ENCODE measurements around the gene CR1L.
"Not testable (repeated sequence)": the region's sequence is repeated elsewhere in the genome, so short reads cannot be mapped to it uniquely, and the experiment has no call there.

Gene CR1L

DNA sequence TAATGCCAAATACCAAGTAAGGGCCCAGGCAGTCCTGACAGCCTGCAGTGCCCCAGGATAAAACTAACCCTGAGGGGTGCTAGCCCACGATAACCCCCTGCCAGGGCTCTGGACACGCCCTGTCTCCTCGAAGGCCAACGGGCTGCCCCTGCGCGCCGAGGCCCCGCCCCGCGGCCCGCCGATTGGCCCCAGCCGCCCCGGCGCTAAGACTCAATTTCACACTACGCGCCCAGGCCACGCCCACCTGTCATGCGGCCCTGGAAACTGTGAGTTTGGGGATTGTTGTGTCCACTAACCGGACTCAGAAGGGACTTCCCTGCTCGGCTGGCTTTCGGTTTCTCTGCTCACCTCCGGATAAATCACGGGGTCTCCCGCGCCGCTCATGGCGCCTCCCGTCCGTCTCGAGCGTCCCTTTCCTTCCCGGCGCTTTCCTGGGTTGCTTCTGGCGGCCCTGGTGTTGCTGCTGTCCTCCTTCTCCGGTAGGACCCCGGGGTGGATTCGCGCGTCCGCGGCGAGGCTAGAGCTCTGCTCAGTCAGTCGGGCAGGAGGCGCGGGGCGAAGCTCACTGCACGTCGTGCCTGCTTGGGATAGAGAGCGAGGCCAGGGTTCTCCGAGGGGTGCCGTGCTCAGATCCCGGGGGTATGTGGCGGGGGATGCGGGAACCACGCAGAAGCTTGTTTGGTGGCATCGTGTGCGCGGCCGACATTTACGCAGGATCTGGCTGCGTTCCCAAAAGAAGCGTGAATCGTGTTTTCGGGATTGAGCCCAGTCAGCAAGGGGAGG, at the start of gene CR1L:
CR1L (plus strand) TSS at position 282 of the 783 bp plus-strand sequence; CDS start at position 383, 101 bp downstream.
- peak; percentile 48 for DNase-seq

- DNase-seq, result no peak
These were observed 41.2 kb upstream of the CR1L start for GRCh38 chr1:207603777-207604176.

GRCh38 chr1:207605444-207606361, 39.2 kb upstream of the CR1L start:
- no peak for DNase-seq

- no peak for DNase-seq
These were observed 38.6 kb upstream of the CR1L start for GRCh38 chr1:207606362-207606755.

DNA sequence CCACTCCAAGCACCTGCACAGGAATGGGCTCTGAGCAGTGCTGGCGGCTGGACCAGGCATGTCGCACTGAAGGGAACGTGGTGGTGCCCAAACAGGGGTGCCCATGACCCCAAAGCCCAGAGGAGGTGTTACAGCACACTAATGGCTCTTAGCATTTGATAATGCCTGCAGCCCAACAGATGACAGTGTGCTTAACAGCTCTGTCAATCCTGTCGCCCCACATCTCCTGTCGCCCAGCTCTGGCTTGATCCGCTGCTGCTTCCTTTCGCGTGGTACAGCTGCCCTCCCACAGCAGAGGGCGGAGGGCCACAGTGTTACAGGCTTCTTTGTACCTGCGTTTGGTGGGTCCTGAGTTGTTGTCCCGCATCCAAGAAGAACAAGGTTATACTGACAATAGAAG, 32.2 kb upstream of the CR1L start:
- DNase-seq, result no peak

- no peak for DNase-seq
These were observed 24.9 kb upstream of the CR1L start for GRCh38 chr1:207619871-207620542.

DNA sequence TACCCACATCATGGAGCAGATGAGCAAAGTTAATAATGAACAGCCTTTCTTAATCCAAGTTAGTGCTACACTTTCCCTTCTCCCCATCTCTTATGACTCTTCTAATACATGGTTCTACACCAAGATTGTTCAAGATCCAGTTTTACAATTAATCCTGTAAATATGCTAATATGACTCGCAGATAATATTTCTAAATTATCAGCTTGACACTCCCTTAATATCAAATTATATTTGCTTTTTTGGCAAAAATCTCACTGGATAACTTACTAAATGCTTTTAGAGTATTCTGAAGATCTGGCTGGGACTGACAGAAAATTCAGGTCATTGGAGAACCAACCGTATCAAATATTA, 24.4 kb upstream of the CR1L start:
- DNase-seq, result no peak

DNA sequence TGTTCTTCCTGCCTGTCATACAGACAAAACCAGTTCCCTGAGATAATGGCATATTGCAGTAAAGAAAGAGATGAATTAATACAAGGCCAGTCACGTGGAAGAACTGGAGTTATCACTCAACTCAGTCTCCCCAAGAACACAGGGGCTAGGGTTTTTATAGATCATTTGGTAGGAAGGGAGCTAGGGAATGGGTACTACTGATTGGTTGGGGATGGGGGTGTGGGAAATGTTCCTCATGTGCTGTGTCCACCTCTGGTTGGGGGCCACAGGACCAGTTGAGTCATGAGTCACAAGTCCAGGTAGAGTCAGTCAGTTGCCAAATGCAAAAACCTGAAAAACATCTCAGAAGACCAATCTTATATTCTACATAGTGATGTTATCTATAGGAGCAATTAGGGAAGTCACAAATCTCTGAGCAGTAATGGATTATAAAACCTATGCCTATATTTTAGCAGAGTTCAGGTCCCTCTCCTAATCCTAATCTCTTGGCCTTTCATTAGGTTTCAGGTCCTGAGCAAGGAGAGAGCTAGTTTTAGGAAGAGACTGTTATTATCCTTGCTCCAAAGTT, 19.3 kb upstream of the CR1L start:
- not testable (repeated sequence) for DNase-seq

GRCh38 chr1:207626972-207627337, 18.0 kb upstream of the CR1L start:
- no peak for DNase-seq

DNA sequence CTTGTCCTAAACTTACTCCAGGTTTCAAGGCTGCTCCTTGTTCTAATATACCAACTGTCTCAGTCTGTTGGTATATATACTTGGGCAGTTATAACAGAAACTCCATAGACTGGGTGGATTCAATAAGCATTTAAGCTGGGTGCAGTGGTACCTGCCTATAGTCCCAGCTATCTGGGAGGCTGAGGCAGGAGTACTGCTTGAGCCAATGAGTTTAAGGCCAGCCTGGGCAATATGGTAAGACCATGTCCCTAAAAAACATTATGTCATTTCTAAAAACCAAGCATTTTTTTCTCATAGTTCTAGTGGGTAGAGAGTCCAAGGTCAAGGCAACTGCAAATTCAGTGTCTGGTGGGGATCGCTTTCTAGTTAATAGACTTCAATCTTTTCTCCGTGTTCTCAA, 17.4 kb upstream of the CR1L start:
- DNase-seq, result no peak

DNA sequence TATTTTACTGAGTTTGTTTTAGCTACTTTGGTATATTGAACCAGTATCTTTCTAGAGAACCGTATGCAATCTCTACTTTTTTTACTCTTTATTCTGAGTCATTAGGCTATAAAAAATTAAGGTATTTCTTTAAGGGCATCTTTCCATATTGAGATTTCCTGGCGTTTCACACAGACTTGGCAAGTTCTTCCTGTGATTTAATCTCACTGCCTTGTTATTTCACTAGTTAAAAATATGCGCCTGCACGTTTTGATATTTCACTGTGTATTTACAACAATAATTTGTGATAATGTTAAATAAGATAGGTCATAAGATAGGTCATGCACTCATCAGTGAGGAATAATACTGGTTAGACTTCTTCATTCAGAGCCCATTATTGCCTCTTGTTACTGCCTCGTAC, 16.2 kb upstream of the CR1L start:
- no peak for DNase-seq

DNA sequence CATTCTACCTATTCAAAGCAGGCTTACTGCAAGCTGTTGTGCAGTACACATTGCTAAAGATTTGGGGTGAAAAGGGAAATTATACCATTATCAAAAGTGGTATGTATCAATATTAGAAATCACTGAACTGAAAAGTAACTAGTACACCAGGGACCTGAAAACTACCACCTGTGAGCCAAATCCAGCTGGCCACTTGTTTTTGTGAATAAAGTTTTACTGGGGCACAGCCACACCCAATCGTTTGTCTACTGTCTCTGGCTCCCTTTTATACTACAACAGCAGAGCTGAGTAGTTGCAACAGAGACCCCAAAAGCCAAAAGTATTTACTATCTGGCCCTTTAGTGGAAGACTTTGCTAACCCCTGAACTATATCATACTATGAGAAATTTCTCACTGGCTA, 13.8 kb upstream of the CR1L start:
- no peak for DNase-seq

- no peak for DNase-seq
These were observed 11.7 kb upstream of the CR1L start for GRCh38 chr1:207633226-207633625.

DNA sequence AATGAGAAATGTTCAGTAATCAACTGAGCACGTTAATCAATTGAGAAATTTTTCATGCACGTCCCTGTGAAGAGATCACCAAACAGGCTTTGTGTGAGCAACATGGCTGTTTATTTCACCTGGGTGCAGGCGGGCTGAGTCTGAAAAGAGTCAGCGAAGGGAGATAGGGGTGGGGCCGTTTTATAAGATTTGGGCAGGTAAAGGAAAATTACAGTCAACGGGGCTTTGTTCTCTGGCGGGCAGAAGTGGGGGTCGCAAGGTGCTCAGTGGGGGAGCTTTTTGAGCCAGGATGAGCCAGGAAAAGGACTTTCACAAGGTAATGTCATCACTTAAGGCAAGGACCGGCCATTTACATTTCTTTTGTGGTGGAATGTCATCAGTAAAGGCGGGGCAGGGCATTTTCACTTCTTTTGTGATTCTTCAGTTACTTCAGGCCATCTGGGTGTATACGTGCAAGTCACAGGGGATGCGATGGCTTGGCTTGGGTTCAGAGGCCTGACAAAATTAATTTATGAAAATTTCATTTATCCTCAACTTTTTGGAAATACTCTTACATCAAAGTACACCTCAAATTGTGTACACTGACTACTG, 11.1 kb upstream of the CR1L start:
- DNase-seq, result not testable (repeated sequence)

GRCh38 chr1:207634293-207634692, 10.6 kb upstream of the CR1L start:
- DNase-seq, result not testable (repeated sequence)

DNA sequence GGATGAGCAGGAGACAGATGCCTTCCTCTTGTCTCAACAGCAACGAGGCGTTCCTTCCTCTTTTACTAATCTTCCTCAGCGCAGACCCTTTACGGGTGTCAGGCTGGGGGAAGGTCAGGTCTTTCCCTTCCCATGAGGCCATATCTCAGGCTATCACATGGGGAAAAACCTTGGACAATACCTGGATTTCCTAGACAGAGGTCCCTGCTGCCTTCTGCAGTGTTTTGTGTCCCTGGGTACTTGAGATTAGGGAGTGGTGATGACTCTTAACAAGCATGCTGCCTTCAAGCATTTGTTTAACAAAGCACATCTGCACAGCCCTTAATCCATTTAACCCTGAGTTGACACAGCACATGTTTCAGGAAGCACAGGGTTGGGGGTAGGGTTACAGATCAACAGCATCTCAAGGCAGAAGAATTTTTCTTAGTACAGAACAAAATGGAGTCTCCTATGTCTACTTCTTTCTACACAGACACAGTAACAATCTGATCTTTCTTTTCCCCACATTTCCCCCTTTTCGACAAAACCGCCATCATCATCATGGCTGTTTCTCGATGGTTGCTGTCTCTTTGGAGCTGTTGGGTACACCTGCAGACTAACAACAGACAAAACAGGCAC, 9.3 kb upstream of the CR1L start:
- DNase-seq, result not testable (repeated sequence)

DNA sequence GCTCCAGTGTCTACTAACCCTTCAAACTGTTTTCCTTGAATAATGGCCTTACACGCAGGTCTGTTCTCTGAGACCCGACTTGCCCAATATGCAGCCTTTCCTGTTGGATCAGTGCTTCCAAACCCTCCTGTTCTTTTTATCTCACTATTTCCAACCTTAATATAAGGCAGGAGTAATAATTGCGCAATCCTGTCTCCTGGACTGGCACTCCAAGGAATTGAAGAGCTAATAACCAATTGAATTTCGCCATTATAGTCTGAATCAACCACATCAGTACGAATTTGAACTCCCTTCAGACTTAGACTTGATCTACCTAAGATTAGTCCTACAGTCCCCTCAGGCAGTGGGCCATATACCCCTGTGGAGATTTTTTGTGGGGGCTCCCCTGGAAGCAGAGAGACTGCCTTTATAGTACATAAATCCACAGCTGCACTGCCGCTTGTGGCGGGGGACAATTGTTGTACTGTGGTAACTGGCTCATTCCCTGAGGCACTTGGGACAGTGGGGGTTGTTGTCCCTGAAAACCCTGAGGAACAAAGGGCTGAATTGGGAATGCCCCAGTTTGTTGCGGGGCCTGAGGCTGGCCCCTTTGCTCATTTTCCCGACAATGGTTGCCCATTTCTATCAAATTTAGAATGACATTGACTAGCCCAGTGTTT, 6.3 kb upstream of the CR1L start:
- DNase-seq, result not testable (repeated sequence)

GRCh38 chr1:207639362-207639761, 5.6 kb upstream of the CR1L start:
- not testable (repeated sequence) for DNase-seq

DNA sequence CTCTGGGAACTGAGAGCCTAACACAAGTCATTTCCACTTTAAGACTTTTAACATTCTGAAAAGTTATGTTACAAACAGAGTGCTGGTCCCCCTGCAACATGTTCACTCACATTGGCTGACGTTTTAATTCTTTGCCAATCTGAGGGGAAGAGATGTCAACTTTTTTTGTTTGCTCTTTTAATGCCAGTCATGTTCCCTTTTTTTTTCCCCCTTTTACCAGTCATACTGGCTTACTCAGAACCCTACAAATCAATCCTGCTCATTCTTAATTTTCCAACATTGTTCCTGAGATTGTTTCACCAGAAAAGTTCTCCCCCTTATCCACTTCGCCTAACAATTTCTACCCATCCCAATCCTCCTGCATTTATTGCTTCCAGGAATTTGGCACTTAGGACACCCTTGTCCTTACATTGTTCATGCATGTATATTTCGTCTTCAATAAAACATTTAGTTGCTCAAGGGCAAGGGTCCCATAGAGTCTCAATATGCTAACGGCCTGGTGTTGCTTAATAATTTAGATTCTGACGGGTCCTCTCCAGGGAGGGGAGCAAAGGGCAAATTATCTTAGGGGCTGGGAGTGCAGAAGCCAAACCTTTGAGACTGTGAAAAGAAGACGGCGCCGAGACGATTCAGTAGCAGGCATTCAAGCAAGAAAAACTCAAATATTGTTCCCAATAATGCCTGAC, 624 bp upstream of the CR1L start:
- no peak for DNase-seq

- DNase-seq, result no peak
These were observed 725 bp downstream of the CR1L start for GRCh38 chr1:207645635-207646081.

- DNase-seq, result no peak
These were observed 1.2 kb downstream of the CR1L start for GRCh38 chr1:207646171-207646570.
